H9 (cell line): ENCODE data around the gene PRPF19. TPM values are rescaled to one million over a fixed set of nuclear protein-coding genes. Genes with fewer than 3 reads are reported as not detected.

Experiments
- DNase-seq: peaks from one replicate; pipeline ENCODE4 v3.0.0-alpha.2; 2017
- H2AFZ ChIP-seq: one replicate; pipeline ENCODE4 v1.6.1; 2013; ENCODE audit warnings: mild to moderate bottlenecking, low read length, control low read depth, moderate library complexity
- H2AK5ac ChIP-seq: 2 replicates; pipeline ENCODE4 v1.6.1; 2013; ENCODE audit warnings: low read length, control low read depth, mixed read lengths; ENCODE audit not compliant: insufficient read length
- H2BK120ac ChIP-seq: one replicate; pipeline ENCODE4 v1.6.1; 2013; ENCODE audit warnings: low read depth, mild to moderate bottlenecking, low read length, control low read depth, inconsistent platforms; ENCODE audit not compliant: poor library complexity, severe bottlenecking
- H2BK12ac ChIP-seq: 2 replicates; pipeline ENCODE4 v1.6.1; 2013; ENCODE audit warnings: low read length, control low read depth, mixed read lengths, low read depth; ENCODE audit not compliant: insufficient read length
- H2BK15ac ChIP-seq: 2 replicates; pipeline ENCODE4 v1.6.1; 2013; ENCODE audit warnings: low read depth, low read length, control low read depth
- H2BK20ac ChIP-seq: one replicate; pipeline ENCODE4 v1.6.1; 2013; ENCODE audit warnings: low read depth, mild to moderate bottlenecking, low read length, control low read depth, inconsistent platforms; ENCODE audit not compliant: poor library complexity, severe bottlenecking
- H2BK5ac ChIP-seq: 2 replicates; pipeline ENCODE4 v1.6.1; 2013; ENCODE audit warnings: low read length, control low read depth, mixed read lengths; ENCODE audit not compliant: insufficient read length
- H3K14ac ChIP-seq: 2 replicates; pipeline ENCODE4 v1.6.1; 2013; ENCODE audit warnings: low read length, control low read depth; ENCODE audit not compliant: insufficient read depth
- H3K18ac ChIP-seq: 2 replicates; pipeline ENCODE4 v1.6.1; 2013; ENCODE audit warnings: low read depth, mild to moderate bottlenecking, mixed read lengths, low read length, control low read depth; ENCODE audit not compliant: insufficient read length
- H3K23ac ChIP-seq: 2 replicates; pipeline ENCODE4 v1.6.1; 2013; ENCODE audit warnings: low read length, control low read depth, mixed read lengths, low read depth; ENCODE audit not compliant: insufficient read length
- H3K23me2 ChIP-seq: 2 replicates; pipeline ENCODE4 v1.6.1; 2013; ENCODE audit warnings: low read depth, mild to moderate bottlenecking, mixed read lengths, low read length, control low read depth; ENCODE audit not compliant: insufficient read length, poor library complexity, severe bottlenecking
- H3K27ac ChIP-seq: 2 replicates; pipeline ENCODE4 v1.5.1; 2013; ENCODE audit warnings: low read length, control low read depth, mixed read lengths, low read depth; ENCODE audit not compliant: insufficient read length
- H3K27me3 ChIP-seq: 2 replicates; pipeline ENCODE4 v1.6.1; 2013; ENCODE audit warnings: low read length, control low read depth, inconsistent platforms; ENCODE audit not compliant: insufficient read depth
- H3K4ac ChIP-seq: 2 replicates; pipeline ENCODE4 v1.6.1; 2013; ENCODE audit warnings: low read depth, mild to moderate bottlenecking, control low read depth, inconsistent platforms, low read length, moderate library complexity
- H3K4me1 ChIP-seq: 2 replicates; pipeline ENCODE4 v1.6.1; 2013; ENCODE audit warnings: low read length, control low read depth, inconsistent platforms; ENCODE audit not compliant: insufficient read depth
- H3K4me2 ChIP-seq: 2 replicates; pipeline ENCODE4 v1.6.1; 2013; ENCODE audit warnings: low read length, control low read depth, mixed read lengths; ENCODE audit not compliant: insufficient read length, insufficient read depth
- H3K56ac ChIP-seq: 2 replicates; pipeline ENCODE4 v1.6.1; 2013; ENCODE audit warnings: low read depth, mild to moderate bottlenecking, mixed read lengths, low read length, control low read depth; ENCODE audit not compliant: insufficient read length
- H3K79me1 ChIP-seq: 2 replicates; pipeline ENCODE4 v1.6.1; 2013; ENCODE audit warnings: low read depth, mild to moderate bottlenecking, moderate library complexity, low read length, control low read depth, inconsistent platforms; ENCODE audit not compliant: insufficient read depth, poor library complexity, severe bottlenecking
- H3K79me2 ChIP-seq: 2 replicates; pipeline ENCODE4 v1.6.1; 2013; ENCODE audit warnings: low read length, control low read depth, inconsistent platforms; ENCODE audit not compliant: insufficient read depth
- H3K9ac ChIP-seq: 2 replicates; pipeline ENCODE4 v1.6.1; 2013; ENCODE audit warnings: low read length, control low read depth, mixed read lengths; ENCODE audit not compliant: insufficient read length; ENCODE audit errors: extremely low read depth
- H3K9me3 ChIP-seq: one replicate; pipeline ENCODE4 v1.6.1; 2013; ENCODE audit warnings: low read depth, low read length, inconsistent platforms; ENCODE audit not compliant: control insufficient read depth
- H3T11ph ChIP-seq: one replicate; pipeline ENCODE4 v1.6.1; 2013; ENCODE audit warnings: mild to moderate bottlenecking, low read length, control low read depth, inconsistent platforms
- H4K20me1 ChIP-seq: one replicate; pipeline ENCODE4 v1.6.1; 2013; ENCODE audit not compliant: control insufficient read depth, insufficient read length, insufficient read depth
- H4K5ac ChIP-seq: 2 replicates; pipeline ENCODE4 v1.6.1; 2013; ENCODE audit warnings: low read depth, mild to moderate bottlenecking, mixed read lengths, low read length, control low read depth; ENCODE audit not compliant: insufficient read length
- H4K8ac ChIP-seq: replicated peaks from 2 replicates; pipeline ENCODE4 v1.6.1; 2013; ENCODE audit warnings: low read length, control low read depth, mixed read lengths, low read depth; ENCODE audit not compliant: insufficient read length
- H4K91ac ChIP-seq: 2 replicates; pipeline ENCODE4 v1.6.1; 2013; ENCODE audit warnings: low read depth, mild to moderate bottlenecking, moderate library complexity, mixed read lengths, low read length, control low read depth; ENCODE audit not compliant: insufficient read length
- H3K27ac Mint-ChIP-seq, 3 experiments: 2 replicates in 2 of 3; 3 replicates in 1 of 3; pipeline ENCODE4 v1.8.0; 2020 to 2021; ENCODE audit warnings: mixed read lengths in 3 of 3, mild to moderate bottlenecking in 1 of 3, moderate library complexity in 1 of 3
- H3K27me3 Mint-ChIP-seq: 2 replicates; pipeline ENCODE4 v1.8.0; 2021; ENCODE audit warnings: low read depth, mild to moderate bottlenecking, moderate library complexity, mixed read lengths
- H3K36me3 Mint-ChIP-seq, 3 experiments: 2 replicates in 2 of 3; 3 replicates in 1 of 3; pipeline ENCODE4 v1.8.0; 2020 to 2021; ENCODE audit warnings: low read depth in 3 of 3, mixed read lengths in 3 of 3; ENCODE audit not compliant: insufficient read depth in 1 of 3
- H3K4me1 Mint-ChIP-seq, 2 experiments: 2 replicates each; pipeline ENCODE4 v1.8.0; 2020; ENCODE audit warnings: mixed read lengths in 2 of 2
- H3K4me3 Mint-ChIP-seq, 2 experiments: 2 replicates in 1 of 2; 3 replicates in 1 of 2; pipeline ENCODE4 v1.8.0; 2020 to 2021; ENCODE audit warnings: mild to moderate bottlenecking in 2 of 2, mixed read lengths in 2 of 2, moderate library complexity in 1 of 2
- H3K9me3 Mint-ChIP-seq, 2 experiments: 2 replicates in 1 of 2; 3 replicates in 1 of 2; pipeline ENCODE4 v1.8.0; 2020; ENCODE audit warnings: mild to moderate bottlenecking in 2 of 2, mixed read lengths in 2 of 2, moderate library complexity in 1 of 2
- CTCF ChIP-seq: fragments of 200-600 bp; sonication (generic); conservative IDR thresholded peaks from 3 replicates; pipeline ENCODE4 v1.8.0; 2021; ENCODE audit warnings: antibody characterized with exemption, mild to moderate bottlenecking
- WGBS: extraction: QIAGEN DNeasy Blood & Tissue Kit; methylation state at CpG from one replicate; pipeline ENCODE4 v1.1.7; 2013; ENCODE audit warnings: missing lambda C conversion rate, low lambda C conversion rate, mixed read lengths; ENCODE audit not compliant: insufficient read length; ENCODE audit errors: extremely low coverage; 5-methylcytosine and 5-hydroxymethylcytosine counted together
- total RNA-seq: library from RNA; stranded (reverse); gene quantifications from 2 replicates; pipeline ENCODE4 v1.2.1, GENCODE V29; 2021

The PRPF19 gene
- total RNA-seq, 1 experiment from 2014 or later: 130 TPM

GRCh38 chr11:60858731-60859464 is 47.5 kb downstream of the PRPF19 start:
- Histone ChIP-seq H3K27ac (no peak overlapping the region), H2BK5ac (no peak overlapping the region), H4K91ac (no peak overlapping the region), H3K18ac (no peak overlapping the region), H3K9me3 (no peaks in the 10 kb centered on the region), H3K4me1 (no peaks in the 10 kb centered on the region; the same call in 1 of the 2 replicates), H3K23me2 (no peaks in the 10 kb centered on the region), H3K9ac (no peak overlapping the region), H3K79me1 (no peaks in the 10 kb centered on the region), H3K79me2 (no peaks in the 10 kb centered on the region), H3K4ac (no peak overlapping the region), H2BK15ac (no peak overlapping the region), H3K56ac (no peak overlapping the region), H4K5ac (no peak overlapping the region), H3K4me2 (no peak overlapping the region), H3T11ph (no peak overlapping the region), H4K8ac (no peak overlapping the region), H2AK5ac (no peak overlapping the region), H2BK20ac (no peak overlapping the region), H2BK120ac (no peak overlapping the region), H3K27me3 (no peaks in the 10 kb centered on the region), H2BK12ac (no peak overlapping the region), H3K14ac (no peak overlapping the region), H4K20me1 (no peaks in the 10 kb centered on the region), H3K23ac (no peak overlapping the region), H2AFZ (no peak overlapping the region)
- no peaks in the 10 kb centered on the region for H3K4me1 Mint-ChIP-seq
- no peak for TF ChIP-seq CTCF
- H3K9me3 Mint-ChIP-seq: no peaks in the 10 kb centered on the region
- no peak for DNase-seq
- H3K27ac Mint-ChIP-seq: peak overlapping the region in 1 of 3 experiments; percentile 17; a peak in 1 of 7 replicates
- no peaks in the 10 kb centered on the region; a peak in 1 of 7 replicates for H3K36me3 Mint-ChIP-seq
- WGBS: no CpG with 5 or more reads among the region's 4 CpGs
- peaks cover 4% of the 10 kb centered on the region for H3K27me3 Mint-ChIP-seq
- no peak overlapping the region for H3K4me3 Mint-ChIP-seq
